H54 (cell line): ENCODE measurements around the gene MMEL1.

Experiments used
- DNase-seq: peaks from one replicate; pipeline ENCODE4 v3.0.0; 2011; ENCODE audit warnings: low spot score, mixed read lengths; ENCODE audit not compliant: insufficient read length
- FAIRE-seq: peaks from 3 replicates; lab custom pipeline; 2011; peaks lifted over from hg19 to GRCh38; lab: Jason Lieb, UNC
- POLR2A ChIP-seq: IDR thresholded peaks from 2 replicates; pipeline ENCODE4 v1.6.1; 2011; ENCODE audit warnings: low read depth, mild to moderate bottlenecking, low read length

Gene MMEL1

GRCh38 chr1:2564815-2565374 lies 67.9 kb downstream of the MMEL1 start:
- FAIRE-seq (no peak), DNase-seq (no peak)
- no peak for TF ChIP-seq POLR2A

GRCh38 chr1:2564006-2564814 lies 68.6 kb downstream of the MMEL1 start:
- no peak for FAIRE-seq
- DNase-seq: no peak
- no peak for TF ChIP-seq POLR2A

GRCh38 chr1:2563205-2563604 lies 69.6 kb downstream of the MMEL1 start:
- TF ChIP-seq POLR2A: no peak
- no peak for DNase-seq
- FAIRE-seq: no peak

- DNase-seq (no peak), FAIRE-seq (no peak)
- TF ChIP-seq POLR2A: no peak
Measured at GRCh38 chr1:2561898-2562895, 70.6 kb downstream of the MMEL1 start.

GRCh38 chr1:2561446-2561845 lies 71.4 kb downstream of the MMEL1 start:
- no peak for TF ChIP-seq POLR2A
- no peak for DNase-seq
- FAIRE-seq: no peak

GRCh38 chr1:2560299-2561073 lies 72.3 kb downstream of the MMEL1 start:
- FAIRE-seq (no peak), DNase-seq (no peak)
- no peak for TF ChIP-seq POLR2A

GRCh38 chr1:2559509-2560298 lies 73.1 kb downstream of the MMEL1 start:
- DNase-seq: no peak
- no peak for TF ChIP-seq POLR2A
- no peak for FAIRE-seq

- no peak for DNase-seq
- no peak for FAIRE-seq
- no peak for TF ChIP-seq POLR2A
Measured at GRCh38 chr1:2558861-2559260, 74.0 kb downstream of the MMEL1 start.

GRCh38 chr1:2558420-2558819 lies 74.4 kb downstream of the MMEL1 start:
- DNase-seq: no peak
- TF ChIP-seq POLR2A: no peak
- no peak for FAIRE-seq

GRCh38 chr1:2557482-2558400 lies 75.1 kb downstream of the MMEL1 start:
- no peak for TF ChIP-seq POLR2A
- FAIRE-seq: no peak
- no peak for DNase-seq

GRCh38 chr1:2556678-2557481 lies 75.9 kb downstream of the MMEL1 start:
- no peak for FAIRE-seq
- no peak for DNase-seq
- TF ChIP-seq POLR2A: no peak
